Inflammatory macrophage treated with lipopolysaccharide for 4 hours (primary cell): ENCODE measurements around the gene ATP11A.

Experiments used
- DNase-seq: peaks from one replicate; pipeline ENCODE4 v3.0.0-alpha.2; 2020

Gene ATP11A

DNA sequence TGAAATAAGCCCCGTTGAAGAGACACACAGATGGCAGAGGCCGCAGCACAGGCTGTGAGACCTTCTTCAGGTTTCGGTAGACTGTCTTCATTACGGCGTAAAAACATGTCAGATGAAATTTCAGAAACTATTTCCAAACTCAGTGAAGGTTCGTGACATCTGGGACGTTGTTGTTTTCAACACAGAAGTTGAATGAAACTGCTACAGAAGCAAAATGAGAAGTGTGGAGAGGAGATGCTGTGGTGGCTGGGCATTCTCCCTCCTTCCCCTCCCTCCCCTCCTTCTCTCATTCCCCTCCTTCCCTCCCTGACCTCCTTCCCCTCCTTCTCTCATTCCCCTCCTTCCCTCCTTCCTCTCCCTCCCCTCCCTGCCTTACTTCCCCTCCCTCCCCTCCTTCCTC, 113.6 kb downstream of the ATP11A start:
- no peak for DNase-seq

- DNase-seq: no peak
Observed at GRCh38 chr13:112804374-112804773, 114.5 kb downstream of the ATP11A start.

DNA sequence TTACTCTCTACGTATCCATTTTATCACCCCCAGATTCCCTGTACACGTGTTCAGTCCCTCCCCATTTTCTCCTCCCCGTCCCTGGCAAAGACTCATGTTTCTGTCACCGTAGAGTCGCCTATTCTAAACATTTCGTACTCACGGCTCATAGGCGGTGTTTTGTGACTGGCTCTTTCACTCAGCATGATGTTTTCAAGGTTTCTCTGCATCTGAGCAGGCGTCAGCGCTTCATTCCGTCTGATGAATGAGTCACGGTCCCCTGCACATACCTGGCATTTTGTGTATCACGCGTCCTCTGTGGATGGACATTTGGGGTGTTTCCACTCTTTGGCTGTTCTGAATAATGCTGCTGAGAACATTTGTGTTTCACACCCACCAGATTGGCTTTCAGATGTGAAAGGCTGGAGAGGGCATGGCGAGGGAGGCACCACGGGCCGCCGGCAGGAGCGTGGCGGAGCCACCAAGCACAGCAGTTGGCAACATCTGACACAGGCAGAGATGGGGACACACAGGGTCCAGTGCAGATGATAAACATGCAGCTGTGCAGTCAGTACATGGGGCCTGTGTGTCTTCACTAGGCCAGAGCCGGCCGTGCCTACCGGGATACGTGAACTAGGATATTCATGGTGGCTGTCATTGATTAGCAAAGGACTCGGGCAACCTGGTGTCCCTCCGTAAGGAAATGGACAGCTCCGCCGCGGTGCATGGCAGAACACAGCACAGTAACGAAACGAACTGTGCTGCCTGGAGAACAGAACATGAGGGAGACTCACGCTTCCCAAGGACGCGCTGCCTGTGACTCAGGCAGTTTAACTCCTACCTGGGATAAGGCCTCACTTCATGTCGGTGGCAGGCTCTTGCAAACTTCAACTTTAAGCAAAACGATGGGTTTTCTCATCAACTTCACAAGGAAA, 117.2 kb downstream of the ATP11A start:
- no peak for DNase-seq

- DNase-seq: no peak
Observed at GRCh38 chr13:112807653-112808376, 118.0 kb downstream of the ATP11A start.

DNA sequence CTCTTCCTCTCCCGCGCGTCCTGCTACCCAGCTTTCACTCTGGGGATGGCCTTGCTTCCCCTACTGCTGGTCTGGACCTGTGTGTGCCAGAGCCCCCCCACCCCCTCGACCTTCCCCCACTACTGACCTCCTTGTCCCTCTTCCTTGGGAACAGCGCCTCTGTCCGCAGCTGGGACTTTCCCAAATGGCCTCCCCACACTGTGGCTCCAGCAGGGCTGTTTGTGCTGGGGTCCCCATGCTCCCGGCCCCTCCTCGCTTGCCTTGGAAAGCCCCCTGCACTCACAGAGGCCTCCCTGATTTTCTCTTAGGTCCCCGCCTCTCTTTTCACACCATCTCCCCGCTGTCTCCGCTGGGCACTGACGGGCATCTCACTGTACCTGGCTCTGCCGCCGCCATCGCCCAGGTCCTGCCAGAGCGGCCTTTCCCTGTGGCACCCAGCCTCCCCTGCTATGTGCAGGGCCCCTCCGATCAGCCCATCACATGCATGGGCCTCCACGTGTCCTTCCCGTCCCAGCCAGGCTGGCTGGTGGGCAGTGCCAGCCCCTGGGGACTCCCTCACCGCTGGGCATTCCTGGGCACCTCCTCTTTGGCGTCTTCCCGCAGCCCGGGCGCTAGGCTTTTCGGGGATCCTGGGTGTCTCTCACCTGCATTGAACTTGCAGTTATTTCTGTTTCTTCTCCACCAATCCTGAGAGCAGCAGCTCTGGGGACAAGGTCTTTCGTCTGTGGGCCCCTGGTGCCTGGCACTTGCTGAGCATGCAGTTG, 118.7 kb downstream of the ATP11A start:
- DNase-seq: no peak

GRCh38 chr13:112809332-112810315, 119.8 kb downstream of the ATP11A start:
- DNase-seq: no peak

DNA sequence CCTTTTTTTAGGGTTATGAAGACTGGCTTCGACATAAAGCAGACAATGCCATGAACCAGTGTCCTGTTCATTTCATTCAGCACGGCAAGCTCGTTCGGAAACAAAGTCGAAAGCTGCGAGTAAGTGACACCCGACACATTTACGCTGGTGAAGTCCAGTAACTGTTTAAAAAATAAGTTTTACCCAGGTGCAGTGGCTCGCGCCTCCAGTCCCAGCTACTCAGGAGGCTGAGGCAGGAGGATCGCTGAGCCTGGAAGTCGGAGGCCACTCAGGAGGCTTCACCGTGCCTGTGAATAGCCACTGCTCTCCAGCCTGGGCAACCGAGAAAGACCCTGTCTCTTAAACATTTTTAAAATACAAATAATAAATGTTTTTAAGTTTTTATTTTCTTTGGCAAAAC, 120.8 kb downstream of the ATP11A start:
- no peak for DNase-seq

- no peak for DNase-seq
Observed at GRCh38 chr13:112812306-112813055, 122.6 kb downstream of the ATP11A start.

GRCh38 chr13:112813552-112813951, 123.7 kb downstream of the ATP11A start:
- DNase-seq: no peak

DNA sequence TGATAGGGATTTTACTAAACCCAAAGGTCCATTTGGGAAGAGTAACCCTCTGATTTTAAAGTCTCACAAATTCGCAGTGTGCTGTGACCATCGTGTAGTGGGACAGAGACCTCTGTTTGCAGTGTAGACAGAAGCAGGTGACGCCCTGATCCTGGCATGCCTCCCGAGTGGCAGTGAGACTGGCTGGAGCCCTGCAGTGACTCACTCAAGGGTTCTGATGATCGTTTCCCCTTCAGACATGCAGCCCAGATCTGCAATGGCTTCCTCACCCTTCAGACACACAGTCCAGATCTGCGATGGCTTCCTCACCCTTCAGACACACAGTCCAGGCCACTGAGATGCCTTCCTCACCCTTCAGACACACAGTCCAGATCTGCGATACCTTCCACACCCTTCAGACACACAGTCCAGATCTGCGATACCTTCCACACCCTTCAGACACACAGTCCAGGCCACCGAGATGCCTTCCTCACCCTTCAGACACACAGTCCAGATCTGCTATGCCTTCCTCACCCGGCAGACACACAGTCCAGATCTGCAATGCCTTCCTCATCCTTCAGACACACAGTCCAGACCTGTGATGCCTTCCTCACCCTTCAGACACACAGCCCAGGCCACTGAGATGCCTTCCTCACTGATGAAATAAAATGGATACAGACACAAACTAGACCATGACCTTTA, 125.2 kb downstream of the ATP11A start:
- no peak for DNase-seq

DNA sequence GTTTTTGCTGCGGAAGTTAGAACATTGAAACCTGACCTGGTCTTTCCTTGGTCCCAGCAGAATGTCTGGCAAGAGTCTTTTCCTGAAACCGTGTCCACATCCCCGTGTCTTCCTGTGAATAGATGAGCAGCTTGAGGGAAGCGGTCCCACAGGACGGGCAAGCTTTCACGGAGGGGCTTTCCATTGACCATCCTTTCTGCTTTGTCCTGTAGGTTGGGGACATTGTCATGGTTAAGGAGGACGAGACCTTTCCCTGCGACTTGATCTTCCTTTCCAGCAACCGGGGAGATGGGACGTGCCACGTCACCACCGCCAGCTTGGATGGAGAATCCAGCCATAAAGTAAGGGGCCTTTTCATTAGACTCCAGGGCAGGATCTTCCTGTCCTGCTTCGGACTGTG, 126.0 kb downstream of the ATP11A start:
- no peak for DNase-seq

GRCh38 chr13:112818040-112818697, 128.3 kb downstream of the ATP11A start:
- no peak for DNase-seq

GRCh38 chr13:112818698-112819045, 128.8 kb downstream of the ATP11A start:
- no peak for DNase-seq

GRCh38 chr13:112819111-112819510, 129.3 kb downstream of the ATP11A start:
- DNase-seq: no peak

- no peak for DNase-seq
Observed at GRCh38 chr13:112819816-112820215, 130.0 kb downstream of the ATP11A start.

DNA sequence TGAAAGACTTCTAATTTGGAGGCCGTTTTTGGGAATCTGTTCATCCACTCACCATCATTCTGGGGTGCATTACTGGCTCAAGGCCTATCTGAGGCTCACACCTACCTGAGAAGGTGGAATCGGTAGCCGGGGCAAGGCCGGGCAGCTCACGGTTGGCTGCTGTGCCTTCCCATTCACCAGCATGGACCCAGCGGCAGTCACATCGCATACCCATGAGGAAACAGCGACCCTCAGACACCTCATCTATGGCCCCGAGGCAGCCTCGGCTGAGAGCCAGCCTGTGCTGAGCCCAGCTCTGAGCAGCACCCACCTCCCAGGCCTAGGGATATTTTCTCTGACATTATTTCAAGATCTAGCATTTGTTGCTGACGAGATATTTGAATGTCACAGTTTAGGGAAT, 130.5 kb downstream of the ATP11A start:
- DNase-seq: no peak

DNA sequence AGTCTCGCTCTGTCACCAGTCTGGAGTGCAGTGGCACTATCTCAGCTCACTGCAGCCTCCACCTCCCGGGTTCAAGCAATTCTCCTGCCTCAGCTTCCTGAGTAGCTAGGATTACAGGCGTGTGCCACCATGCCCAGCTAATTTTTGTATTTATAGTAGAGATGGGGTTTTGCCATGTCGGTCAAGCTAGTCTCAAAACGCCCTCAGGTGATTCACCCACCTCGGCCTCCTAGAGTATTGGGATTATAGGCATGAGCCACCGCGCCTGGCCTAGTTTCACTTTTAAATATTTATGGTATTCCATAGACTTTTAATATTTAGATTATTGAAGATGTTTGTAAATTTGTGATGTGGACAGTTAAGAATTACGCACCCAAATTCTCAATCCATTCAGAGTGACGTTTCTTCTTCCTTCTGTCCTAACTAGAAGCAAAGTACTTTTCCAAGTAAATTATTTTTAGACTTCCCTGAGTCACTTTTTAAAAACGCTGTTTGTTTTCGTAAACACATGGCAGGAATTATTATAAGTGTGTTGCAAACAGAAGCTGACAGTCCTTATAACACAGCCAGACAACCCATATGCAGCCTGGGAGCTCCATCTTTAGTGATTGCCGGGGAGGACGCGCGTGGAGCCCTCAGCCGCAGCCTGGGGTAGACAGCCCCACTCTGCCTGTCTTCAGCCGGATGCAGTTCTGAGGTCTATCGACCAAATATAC, 131.7 kb downstream of the ATP11A start:
- DNase-seq: no peak

GRCh38 chr13:112822851-112823250, 133.0 kb downstream of the ATP11A start:
- no peak for DNase-seq

- no peak for DNase-seq
Observed at GRCh38 chr13:112824429-112824828, 134.6 kb downstream of the ATP11A start.

DNA sequence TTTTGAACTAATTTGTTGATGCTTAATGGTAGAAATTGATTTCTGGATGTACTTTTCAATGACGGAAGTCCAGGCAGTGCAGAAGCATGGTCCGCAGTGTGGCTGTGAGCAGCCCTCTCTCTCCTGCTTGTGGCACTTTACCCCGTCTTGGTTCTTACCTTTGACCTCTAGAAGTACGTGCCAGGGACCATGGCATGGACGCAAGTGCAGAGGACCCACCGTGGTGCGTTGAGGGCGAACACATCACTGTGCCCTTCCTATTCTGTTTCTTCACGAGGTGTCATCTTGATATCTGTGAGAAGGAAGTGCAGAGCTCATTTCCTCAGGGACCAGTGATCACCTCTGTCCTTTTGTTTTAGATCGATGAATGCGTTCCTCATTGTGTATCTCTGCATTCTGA, 135.2 kb downstream of the ATP11A start:
- no peak for DNase-seq
